NCI-H146 treated with DMSO at 0.1 percent for 48 hours (cell line): ENCODE results near the gene LZIC.

ENCODE experiments used
- DNase-seq: peaks from one replicate; lab custom pipeline; 2025; ENCODE audit not compliant: unreplicated experiment; lab: John Stamatoyannopoulos, UW

LZIC gene

DNA sequence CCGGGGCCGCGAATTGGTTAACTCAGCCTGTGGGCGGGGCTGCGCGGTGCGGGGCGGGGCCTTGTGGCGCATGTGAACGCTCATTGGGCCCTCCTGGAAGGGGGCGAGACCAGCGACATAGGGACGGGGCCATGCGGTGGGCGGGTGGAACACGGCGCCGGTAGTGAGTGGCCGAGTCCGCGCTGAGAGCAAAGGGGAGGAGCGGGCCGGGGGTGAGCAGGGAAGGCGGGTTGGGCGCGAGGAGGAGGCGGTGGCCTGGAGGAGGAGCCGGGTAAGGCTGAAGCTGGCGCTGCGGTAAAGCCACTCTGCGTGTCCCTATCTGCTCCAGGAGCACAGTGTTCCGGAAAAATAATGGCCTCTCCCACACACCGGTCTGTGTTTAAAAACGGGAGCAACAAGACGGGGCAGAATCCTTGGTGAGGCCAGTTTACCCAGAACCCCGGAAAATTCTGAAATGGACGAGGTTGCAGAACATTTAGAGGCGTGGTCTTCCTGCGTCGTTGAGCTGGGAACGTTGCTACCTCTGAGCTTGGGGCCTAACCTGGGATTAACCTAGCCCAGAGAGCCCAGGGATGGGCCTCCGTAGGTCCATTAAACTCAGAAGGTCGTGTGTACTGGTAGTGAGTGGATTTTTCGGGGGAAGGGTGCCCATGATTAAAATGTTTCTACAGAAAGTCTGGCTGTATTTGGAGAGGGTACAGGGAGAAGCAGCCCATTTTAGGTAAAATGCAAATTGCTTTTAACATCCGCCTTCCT is 32.6 kb downstream of the LZIC start:
- peak; percentile 62 for DNase-seq

DNA sequence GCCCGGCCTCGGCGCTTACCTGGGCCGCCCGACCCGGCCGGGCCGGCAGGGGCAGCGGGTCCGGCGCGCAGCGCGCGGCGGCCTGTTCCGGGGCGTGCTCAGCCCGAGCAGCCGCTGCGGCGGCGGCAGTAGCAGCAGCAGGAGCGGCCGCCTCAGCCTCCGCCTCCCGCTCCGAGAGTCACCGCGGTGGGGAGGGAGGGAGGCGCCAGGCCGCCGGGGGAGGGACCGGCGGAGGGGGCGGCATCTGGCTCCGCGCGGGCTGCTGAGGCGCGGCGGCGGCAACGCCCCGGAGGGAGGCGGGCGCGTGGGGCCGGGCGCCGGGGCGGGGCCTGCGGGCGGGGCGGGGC is 33.1 kb downstream of the LZIC start, which contains the start of gene CTNNBIP1:
Gene CTNNBIP1, minus strand, starts transcription at position 194 of the 347 bp plus-strand sequence. CDS start 38,205 bp downstream, outside the sequence.
- peak; percentile 33 for DNase-seq

DNA sequence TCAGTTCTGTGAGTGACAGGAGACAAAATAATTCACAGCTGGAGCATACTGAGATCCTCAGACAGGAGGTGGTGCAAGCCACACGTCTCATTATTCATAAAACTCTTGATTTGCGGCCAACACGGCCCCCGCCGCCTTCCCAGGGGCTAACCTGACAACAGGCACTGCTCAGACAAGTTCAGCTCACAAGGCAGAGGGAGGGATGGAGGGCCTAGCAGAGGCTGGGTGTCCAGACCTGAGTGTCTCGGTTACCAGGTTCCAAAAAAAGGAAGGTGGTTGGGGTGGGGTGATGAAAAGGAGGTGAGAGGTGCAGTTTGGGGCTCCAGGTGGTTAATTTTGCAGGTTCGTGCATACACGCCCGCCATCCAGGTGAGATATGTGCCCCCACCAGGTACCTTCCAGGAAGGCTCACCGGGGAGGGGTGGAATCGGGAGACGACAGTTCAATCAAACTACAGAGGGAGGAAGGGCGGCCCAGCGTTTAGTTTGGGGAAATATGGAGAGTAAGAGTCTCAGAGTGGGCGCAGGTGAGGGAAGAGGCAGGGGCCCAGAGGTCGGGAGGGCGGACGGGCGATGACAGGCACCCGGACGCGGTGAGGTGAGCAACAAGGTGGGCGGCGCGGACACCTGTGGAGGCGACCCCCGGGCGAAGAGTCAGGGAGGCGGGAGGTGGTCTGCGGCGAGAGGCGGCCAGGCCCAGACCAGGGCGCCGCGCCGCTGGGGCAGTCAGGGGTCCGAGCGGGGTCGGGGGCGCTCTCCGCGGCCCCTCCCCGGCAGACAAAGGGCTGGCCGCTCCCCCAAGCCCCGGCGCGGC is 33.8 kb downstream of the LZIC start:
- no peak for DNase-seq

GRCh38 chr1:9908871-9909233 is 34.3 kb downstream of the LZIC start:
- no peak for DNase-seq

DNA sequence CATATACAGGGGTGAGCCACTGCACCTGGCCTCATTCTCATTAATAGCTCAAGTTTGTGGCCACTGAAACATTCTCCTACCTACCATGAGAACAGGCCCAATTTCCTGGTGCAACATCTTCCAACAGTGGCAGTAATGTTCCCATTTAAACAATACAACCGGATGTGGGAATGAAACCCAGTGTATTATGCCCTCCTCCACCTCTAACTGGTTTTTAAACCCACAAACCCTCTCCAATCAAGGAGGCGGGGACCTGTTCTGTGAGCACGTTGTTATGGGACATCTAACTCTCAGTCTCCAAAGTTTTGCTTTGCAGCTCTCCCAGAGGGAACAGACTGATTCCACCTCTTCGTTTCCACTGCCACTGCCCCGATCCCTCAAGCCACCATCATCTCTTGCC is 35.8 kb downstream of the LZIC start:
- no peak for DNase-seq

DNA sequence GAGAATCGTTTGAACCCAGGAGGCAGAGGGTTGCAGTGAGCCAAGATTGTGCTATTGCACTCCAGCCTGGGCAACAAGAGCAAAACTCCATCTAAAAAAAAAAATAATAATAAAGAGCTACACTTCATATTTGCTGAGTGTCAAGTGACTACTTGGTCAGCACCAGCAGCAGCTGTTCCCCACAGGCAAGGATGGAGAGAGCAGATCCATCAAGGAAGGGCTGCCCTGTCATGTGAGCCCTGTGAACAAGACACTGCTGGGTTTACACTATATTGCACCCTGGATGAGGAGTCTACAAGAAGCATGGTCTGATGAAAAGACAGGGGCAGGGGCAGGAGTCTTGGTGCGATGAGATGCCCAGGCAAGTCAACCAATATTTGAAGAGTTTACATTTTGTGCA is 36.7 kb downstream of the LZIC start:
- DNase-seq = no peak

- no peak for DNase-seq
Measured at GRCh38 chr1:9905010-9905409, 38.2 kb downstream of the LZIC start.

- no peak for DNase-seq
Measured at GRCh38 chr1:9904596-9904995, 38.6 kb downstream of the LZIC start.

DNA sequence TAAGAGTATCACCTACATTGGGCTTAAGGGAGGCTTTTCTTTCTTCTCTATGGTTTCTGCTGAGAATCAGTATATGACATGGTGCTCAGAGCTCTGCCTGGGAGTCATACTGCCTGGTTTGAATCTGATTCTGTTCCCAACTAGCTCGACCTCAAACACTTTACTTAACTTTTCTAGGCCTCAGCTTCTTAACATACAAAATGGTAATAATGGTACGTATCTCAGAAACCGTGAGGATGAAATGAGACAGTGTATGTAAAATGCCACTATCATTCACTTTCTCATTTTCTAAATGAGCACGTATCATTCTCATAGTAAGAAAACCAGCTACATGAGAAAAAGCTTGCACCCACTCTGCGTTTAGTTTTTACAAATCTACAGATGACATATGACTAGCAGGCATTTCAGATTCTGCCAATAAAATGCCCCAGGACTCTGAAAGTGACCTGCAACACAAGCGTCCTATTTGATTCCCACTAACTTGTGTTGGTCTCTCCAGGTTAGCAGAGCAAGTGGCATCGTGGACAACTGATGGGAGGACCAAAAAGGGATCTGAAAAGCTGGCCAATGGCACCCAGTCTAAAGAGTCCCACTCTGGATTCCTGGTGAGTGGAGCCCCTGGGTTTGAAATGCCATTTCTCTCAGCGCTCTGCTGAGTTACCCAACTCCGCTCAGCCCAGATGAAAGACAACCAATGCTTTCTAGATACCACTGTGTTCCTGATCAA is 39.2 kb downstream of the LZIC start:
- no peak for DNase-seq

- no peak for DNase-seq
Measured at GRCh38 chr1:9902060-9902452, 41.1 kb downstream of the LZIC start.

GRCh38 chr1:9901148-9902059 is 41.8 kb downstream of the LZIC start:
- DNase-seq = no peak

- no peak for DNase-seq
Measured at GRCh38 chr1:9900142-9901043, 42.8 kb downstream of the LZIC start.

- no peak for DNase-seq
Measured at GRCh38 chr1:9894115-9894514, 49.1 kb downstream of the LZIC start.

- no peak for DNase-seq
Measured at GRCh38 chr1:9892563-9893528, 50.3 kb downstream of the LZIC start.

GRCh38 chr1:9891207-9891606 is 52.0 kb downstream of the LZIC start:
- DNase-seq = peak; percentile 21

GRCh38 chr1:9890224-9890731 is 52.9 kb downstream of the LZIC start:
- DNase-seq = no peak

- no peak for DNase-seq
Measured at GRCh38 chr1:9889411-9889810, 53.8 kb downstream of the LZIC start.

DNA sequence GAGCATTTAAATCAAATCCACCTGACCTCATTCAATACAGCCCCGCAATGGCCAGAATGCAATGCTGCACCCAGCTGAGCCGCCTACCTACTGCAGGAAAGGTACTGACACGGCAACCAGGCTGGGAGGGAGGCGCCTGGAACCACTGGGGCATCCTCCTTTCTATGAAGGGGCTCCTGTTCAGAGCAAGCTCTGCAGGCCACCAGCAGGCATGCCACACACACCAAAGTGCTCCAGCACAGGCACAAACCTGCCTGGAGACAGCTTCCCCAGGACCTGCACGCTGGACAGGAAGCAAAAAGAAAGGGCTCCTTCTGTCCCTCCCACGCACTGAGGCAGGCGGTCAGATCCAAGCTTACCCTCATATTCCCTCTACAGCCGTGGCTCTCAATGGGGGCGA is 54.3 kb downstream of the LZIC start:
- DNase-seq = no peak
